GM04504 (cell line): ENCODE data around the gene MYOF.
"Not testable (repeated sequence)": the region's sequence is repeated elsewhere in the genome, so short reads cannot be mapped to it uniquely, and the experiment has no call there.

Experiments used
- DNase-seq: peaks from one replicate; pipeline ENCODE4 v3.0.0-alpha.2; 2012; ENCODE audit warnings: low read depth

The MYOF gene

GRCh38 chr10:93476756-93477155 lies 5.4 kb downstream of the MYOF start:
- DNase-seq: no peak

GRCh38 chr10:93475871-93476270 lies 6.3 kb downstream of the MYOF start:
- no peak for DNase-seq

GRCh38 chr10:93475227-93475626 lies 6.9 kb downstream of the MYOF start:
- no peak for DNase-seq

- DNase-seq: no peak
Observed at GRCh38 chr10:93473804-93474472, 8.2 kb downstream of the MYOF start.

- DNase-seq: no peak
Observed at GRCh38 chr10:93473161-93473560, 9.0 kb downstream of the MYOF start.

- peak; percentile 95 for DNase-seq
Observed at GRCh38 chr10:93471110-93471651, 11.0 kb downstream of the MYOF start.

- DNase-seq: no peak
Observed at GRCh38 chr10:93469454-93469853, 12.7 kb downstream of the MYOF start.

- peak; percentile 87 for DNase-seq
Observed at GRCh38 chr10:93468461-93469213, 13.5 kb downstream of the MYOF start.

GRCh38 chr10:93467635-93468034 lies 14.5 kb downstream of the MYOF start:
- not testable (repeated sequence) for DNase-seq

GRCh38 chr10:93465806-93466675 lies 16.1 kb downstream of the MYOF start:
- peak; percentile 96 for DNase-seq

- DNase-seq: no peak
Observed at GRCh38 chr10:93464776-93465388, 17.3 kb downstream of the MYOF start.

GRCh38 chr10:93463723-93464476 lies 18.2 kb downstream of the MYOF start:
- no peak for DNase-seq

- no peak for DNase-seq
Observed at GRCh38 chr10:93462881-93463280, 19.3 kb downstream of the MYOF start.

GRCh38 chr10:93462371-93462770 lies 19.8 kb downstream of the MYOF start:
- no peak for DNase-seq

GRCh38 chr10:93461807-93462178 lies 20.3 kb downstream of the MYOF start:
- no peak for DNase-seq

GRCh38 chr10:93461109-93461806 lies 20.9 kb downstream of the MYOF start:
- DNase-seq: no peak

GRCh38 chr10:93459466-93459865 lies 22.7 kb downstream of the MYOF start:
- DNase-seq: no peak

GRCh38 chr10:93458821-93459257 lies 23.3 kb downstream of the MYOF start:
- DNase-seq: peak; percentile 99

- DNase-seq: no peak
Observed at GRCh38 chr10:93457511-93457910, 24.6 kb downstream of the MYOF start.

- DNase-seq: no peak
Observed at GRCh38 chr10:93456480-93456879, 25.7 kb downstream of the MYOF start.

GRCh38 chr10:93454736-93455135 lies 27.4 kb downstream of the MYOF start:
- no peak for DNase-seq
